OCI-LY7 (cell line): ENCODE measurements around the gene CRACDL.
"Not testable (repeated sequence)": the region's sequence is repeated elsewhere in the genome, so short reads cannot be mapped to it uniquely, and the experiment has no call there.

Source experiments
- EZH2phosphoT487 ChIP-seq: fragments of 200-600 bp; sonication (generic); IDR thresholded peaks from 2 replicates; pipeline ENCODE4 v1.6.1; 2018; ENCODE audit warnings: low read depth, borderline replicate concordance, mild to moderate bottlenecking, mixed run types, antibody characterized with exemption, low read length, moderate library complexity, mixed read lengths
- TF ChIP-seq, protein P1 (sequence below): fragments of 200-600 bp; sonication (generic); conservative IDR thresholded peaks from 2 replicates; pipeline ENCODE4 v1.5.1; 2014; ENCODE audit warnings: mild to moderate bottlenecking, antibody characterized with exemption, low read length, moderate library complexity, mixed read lengths

GRCh38 chr2:98899703-98900078 lies 36.3 kb downstream of the CRACDL start:
- TF ChIP-seq, protein P1, sequence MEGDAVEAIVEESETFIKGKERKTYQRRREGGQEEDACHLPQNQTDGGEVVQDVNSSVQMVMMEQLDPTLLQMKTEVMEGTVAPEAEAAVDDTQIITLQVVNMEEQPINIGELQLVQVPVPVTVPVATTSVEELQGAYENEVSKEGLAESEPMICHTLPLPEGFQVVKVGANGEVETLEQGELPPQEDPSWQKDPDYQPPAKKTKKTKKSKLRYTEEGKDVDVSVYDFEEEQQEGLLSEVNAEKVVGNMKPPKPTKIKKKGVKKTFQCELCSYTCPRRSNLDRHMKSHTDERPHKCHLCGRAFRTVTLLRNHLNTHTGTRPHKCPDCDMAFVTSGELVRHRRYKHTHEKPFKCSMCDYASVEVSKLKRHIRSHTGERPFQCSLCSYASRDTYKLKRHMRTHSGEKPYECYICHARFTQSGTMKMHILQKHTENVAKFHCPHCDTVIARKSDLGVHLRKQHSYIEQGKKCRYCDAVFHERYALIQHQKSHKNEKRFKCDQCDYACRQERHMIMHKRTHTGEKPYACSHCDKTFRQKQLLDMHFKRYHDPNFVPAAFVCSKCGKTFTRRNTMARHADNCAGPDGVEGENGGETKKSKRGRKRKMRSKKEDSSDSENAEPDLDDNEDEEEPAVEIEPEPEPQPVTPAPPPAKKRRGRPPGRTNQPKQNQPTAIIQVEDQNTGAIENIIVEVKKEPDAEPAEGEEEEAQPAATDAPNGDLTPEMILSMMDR: not testable (repeated sequence)
- TF ChIP-seq EZH2phosphoT487: not testable (repeated sequence)
